Ovary (tissue), 3 donors: ENCODE measurements around the gene DNER.

Source experiments
- CTCF ChIP-seq, 3 donors: fragments of 450-650 bp in 2 of 3; fragments of 200-600 bp in 1 of 3; IDR thresholded peaks; one replicate each; pipeline versions ENCODE4 v1.5.1 to v1.8.0; 2016 to 2022; ENCODE audit warnings: antibody characterized with exemption in 3 of 3, mild to moderate bottlenecking in 1 of 3
- EP300 ChIP-seq: sonication (generic); formaldehyde crosslinking; IDR thresholded peaks from one replicate; pipeline ENCODE4 v1.6.1; 2017; ENCODE audit warnings: antibody characterized with exemption
- donor health status: DM: no; HTN: no; CAD: no.

- no peak for TF ChIP-seq EP300
- TF ChIP-seq CTCF (IDR thresholded peaks at IDR 0.05) = no peak
These were observed 174.7 kb downstream of the DNER start for GRCh38 chr2:229539628-229540027.
